ENCODE measurements around the gene TTC34.

TTC34 gene

DNA sequence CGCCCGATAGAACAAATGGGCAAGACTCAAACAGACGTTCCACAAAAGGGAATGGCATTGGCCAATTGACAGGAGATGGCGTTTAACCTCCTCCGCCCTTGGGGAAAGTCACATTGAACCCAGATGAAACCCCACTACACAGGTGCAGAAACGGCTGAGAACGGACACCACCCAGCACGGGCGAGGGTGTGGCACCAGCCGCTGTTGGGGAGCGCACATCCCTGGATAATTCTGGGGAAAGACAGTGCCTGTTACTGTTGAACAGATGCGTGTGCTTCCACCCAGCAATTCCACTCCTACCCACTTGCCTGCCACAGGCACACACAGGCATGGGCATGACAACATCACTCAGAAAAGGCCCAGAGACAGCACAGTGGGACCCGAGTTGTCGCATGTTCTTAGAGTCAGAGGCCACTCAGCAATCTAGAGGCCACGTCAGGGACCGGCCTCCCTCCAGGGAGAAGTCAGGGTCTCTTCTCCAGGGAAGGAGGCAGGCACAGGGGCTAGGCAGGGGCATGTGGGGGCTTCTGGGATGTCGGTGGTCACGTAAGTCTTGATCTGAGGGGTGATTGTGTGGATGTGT, 199.7 kb downstream of the TTC34 start:
- no peak for DNase-seq

DNA sequence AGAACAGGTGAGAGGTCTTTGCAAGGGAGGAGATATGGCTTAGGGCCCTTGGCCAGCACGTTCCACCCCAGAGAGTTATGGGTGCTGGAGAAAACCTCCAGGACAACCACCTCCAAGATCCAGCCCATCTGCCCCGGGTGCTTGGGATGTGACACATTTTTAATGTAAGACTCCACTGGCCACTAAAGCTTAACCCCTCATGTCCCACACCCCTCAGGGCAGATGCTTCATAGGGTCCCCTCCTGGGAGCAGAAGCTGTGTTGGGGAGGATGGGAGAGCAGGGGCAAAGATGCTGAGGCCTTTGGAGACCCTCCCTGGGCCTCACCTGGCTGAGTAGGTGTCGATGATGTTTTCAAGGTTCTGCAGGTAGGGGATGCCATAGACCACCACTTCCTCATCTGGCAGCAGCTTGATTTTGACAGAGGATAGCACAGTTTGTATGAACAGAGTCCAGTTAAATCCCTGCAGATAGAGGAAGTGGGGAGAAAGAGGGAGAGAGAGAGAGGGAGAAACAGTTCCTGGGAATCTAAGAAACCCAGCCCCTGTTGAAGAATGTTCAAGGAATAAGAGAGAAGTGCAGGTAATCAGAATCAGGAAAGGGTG, 203.1 kb downstream of the TTC34 start:
- DNase-seq = no peak

DNA sequence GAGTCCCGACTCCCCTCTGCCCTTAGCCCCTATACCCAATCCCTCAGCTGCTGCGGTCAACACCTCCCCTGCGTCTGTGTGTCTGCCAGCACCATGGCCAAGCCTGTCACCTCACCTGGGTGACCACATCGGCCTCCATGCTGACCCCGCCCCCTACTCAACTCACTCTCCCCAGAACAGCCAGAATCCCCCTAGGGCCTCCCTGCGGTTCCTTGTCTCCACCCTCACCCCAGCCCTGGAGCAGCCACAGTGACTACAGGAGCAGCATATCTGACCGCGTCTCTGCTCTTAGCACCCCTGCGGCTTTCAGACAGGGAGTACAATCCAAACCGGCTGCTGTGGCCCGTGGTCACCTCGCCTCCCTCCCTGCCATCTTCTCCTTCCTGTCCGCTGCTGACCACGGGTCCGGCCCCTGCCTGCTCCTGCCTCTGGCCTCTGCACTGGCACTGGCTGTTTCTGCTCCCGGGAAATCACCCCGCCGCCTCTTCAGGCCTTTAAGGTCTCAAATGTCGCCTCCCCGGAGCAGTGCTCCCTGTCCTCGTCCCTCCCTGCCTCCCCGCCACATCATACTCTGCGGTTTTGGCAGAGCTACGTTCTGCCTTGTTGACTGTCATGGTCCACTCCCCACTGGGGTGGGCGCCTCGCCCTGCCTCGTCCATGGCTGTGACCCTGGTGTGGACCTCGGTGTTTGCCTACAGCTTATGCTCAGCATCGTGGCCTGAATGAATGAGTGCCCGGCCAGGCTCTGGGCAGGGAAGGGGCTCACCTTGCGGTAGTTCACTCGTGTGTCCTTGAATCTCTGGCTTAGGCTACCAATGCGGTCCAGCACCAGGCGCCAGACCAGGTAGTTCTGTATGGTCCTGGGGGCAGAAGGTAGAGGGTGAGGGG, 203.8 kb downstream of the TTC34 start:
- no peak for DNase-seq

DNA sequence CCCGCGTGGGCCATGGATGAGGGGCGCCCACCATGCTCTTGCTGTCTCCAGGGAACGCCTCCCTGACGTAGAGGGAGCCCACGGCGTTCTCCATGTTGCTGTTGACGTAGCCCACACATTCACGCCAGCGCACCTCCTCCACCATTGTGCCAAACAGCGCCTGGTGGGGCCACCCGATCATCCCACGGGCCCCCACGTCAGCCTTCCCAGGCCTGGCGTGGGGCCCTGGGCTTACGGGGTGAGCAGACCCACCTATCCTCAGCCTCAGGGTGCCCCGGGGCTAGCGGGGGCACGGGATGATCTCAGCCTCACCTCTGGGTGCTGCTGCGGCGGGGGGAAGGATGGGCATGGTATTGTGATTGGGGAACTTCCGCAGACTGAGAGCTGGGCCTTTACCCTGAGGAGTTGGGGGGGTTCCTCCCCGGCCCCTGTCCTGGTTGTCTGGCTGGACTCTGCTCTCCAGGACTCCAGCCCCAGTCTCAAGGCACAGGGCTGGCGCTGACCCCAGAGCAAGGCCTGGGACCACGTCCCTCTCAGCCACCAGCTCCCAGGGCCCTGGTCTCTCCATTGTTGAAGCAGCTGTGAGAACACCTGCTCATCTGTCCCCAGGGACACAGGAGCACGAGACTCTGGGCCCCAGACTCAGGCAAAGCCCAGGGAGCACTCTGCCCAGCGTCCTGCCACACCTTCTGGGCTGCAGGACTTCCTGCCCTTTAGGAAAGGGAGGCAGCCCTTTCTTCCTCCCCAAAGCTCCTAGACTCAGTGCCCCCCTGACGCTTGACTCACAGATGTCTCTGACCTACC, 204.8 kb downstream of the TTC34 start:
- DNase-seq = no peak

DNA sequence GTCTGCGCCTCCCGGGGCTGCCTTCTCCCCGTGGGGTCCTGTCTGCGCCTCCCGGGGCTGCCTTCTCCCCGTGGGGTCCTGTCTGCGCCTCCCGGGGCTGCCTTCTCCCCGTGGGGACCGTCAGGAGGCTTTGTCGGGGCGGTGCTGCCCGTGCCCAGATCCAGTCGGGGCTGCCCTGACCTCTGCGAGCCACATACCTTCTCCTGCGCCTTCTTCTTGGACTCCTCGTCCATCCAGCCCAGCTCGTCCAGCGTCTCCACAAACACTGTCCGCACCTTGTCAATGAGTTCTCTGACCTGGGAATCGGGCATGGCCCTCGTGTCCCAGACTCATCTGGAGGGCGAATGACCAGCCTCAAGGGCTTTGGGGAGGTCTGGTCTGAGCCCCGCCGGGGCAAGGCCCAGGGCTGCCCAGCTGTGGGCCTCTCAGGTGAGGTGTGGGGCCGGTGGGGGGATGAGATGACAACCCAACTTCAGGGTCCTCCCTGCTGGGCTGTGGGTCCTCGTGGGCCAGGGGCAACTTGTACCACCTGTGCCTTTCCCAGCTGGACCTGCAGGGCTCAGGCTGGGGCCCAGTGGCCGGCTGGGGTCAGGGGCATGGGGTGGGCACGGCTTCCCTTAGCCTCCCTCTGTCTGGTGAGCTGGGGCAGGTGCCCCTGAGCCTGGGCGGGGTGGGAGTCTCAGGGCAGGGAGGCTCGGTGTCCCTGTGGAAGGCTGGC, 205.5 kb downstream of the TTC34 start:
- DNase-seq = no peak

DNA sequence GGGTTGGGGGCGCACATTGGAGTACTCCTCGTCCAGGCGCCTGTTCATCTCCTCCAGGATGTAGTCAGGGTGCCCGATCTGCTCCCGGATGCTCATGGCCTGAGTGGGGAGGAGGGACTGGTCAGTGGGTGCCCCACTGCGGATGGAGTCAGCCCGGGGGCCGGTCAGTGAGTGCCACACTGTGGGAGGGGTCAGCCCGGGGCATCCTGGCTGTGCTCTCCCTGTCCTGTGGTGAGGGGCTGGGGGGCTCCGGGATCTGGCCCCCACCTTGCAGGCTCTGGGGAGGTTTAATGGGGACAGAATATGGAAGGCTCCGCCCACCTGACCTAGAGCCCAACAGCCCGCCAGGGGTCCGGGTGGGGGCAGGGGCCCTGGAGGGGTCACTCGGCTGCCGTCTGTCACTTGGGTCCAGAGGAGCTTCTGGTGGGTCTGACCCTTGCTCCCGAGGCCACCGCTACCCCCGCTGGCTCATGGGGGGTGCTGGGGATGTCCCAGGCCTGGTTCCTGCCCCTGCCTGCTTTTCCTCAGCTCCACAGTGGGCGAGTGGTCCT, 206.2 kb downstream of the TTC34 start:
- no peak for DNase-seq

DNA sequence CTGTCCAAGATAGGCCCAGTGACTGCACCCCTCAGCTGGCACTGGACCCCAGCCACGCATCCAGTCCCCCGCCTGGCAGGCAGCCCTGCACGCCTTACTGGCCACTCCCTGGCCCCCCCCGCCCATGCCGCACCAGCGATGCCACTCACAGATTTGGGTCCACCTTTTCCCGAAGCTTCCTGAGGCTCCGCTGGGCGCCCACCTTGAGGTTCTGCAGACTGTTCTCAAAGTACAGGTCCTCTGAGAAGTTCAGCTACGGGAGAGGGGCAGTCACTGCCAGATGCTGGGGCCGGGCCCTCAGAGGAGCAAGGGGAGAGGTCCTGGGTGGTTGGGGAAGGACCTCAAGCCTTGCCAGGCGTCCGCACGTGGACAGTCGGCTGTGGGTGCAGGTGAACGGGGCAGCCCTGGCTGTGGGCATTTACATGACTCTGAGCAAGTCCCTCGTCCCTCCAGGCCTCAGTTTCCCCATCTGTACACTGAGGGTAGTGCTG, 206.8 kb downstream of the TTC34 start:
- DNase-seq = no peak

DNA sequence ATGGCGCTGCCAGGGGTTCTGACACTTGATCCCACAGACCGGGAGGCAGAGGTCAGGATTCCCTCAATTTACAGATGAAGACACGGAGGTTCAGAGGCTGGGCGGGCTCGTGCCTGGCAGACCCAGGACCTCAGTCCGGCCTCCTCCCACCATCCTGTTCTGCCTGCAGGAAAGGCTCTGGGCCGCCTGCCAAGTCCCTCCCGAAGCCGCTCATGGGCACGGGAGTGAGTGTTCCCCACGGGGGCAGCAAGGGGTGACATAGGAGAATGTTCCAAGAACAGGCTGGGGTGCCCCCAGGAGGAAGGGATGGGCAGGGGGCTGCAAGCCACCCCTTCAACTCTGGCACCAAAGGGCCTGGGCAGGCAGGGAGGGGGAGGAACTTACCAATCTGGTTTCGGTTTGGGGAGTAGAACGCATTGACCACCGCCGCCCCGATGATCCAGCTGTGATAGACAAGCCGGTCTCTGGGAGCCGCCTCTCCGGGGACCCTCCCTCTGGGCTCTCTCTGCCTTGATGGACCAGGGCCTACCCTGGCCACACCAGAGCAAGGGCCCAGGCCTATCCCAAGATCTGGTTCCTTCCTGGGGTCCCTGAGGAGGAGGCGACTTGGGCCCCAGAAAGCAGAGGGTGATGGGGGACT, 207.4 kb downstream of the TTC34 start:
- peak; percentile 61 for DNase-seq

DNA sequence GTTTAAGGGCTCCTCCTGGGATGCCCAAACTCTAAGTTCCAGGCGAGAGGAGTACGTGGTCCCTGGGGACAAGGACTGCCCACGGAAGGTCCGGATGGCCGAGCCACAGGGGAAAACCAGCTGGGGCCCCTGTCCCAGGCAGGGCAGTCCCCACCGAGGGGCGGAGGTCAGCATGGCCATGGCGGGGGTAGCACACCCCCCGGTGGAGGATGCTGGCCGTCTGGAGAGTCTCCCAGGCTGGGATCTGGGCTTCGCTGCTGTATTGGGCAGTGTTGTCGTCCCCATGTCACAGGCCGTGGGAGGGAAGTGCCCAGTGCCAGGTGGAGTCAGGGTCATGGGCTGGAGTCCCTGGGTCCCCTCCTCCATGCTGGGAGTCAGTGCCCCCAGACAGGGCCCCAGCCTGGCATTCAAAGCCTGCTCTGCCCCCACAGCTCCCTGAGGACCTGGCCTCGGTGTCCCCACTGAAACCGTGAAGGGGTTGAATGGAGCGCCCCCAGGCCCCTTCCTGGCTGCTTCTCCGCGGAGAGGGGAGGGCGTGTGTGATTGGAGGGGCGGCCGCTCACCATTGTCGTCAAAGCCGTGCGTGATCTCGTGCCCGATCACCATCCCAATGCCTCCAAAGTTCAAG, 208.1 kb downstream of the TTC34 start:
- no peak for DNase-seq

DNA sequence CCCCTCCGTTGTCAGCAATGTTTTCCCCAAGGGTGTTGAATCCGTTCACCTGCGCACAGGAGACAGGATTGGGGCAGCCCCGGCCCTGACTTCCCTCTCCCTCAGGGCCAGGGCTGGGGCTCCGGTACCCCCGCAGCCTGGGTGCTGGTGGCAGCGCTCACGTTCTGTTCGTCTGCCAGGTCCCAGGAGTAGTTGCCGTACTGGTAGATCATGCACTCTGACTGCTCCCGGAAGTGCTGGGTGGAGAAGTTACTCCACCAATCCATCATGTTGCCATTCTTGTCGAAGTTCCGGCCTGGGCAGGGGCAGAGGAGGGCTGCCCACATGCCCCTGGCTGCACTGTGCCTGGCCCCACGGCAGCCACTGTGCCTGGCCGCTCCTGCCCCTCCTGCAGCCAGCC, 208.8 kb downstream of the TTC34 start:
- DNase-seq = no peak

DNA sequence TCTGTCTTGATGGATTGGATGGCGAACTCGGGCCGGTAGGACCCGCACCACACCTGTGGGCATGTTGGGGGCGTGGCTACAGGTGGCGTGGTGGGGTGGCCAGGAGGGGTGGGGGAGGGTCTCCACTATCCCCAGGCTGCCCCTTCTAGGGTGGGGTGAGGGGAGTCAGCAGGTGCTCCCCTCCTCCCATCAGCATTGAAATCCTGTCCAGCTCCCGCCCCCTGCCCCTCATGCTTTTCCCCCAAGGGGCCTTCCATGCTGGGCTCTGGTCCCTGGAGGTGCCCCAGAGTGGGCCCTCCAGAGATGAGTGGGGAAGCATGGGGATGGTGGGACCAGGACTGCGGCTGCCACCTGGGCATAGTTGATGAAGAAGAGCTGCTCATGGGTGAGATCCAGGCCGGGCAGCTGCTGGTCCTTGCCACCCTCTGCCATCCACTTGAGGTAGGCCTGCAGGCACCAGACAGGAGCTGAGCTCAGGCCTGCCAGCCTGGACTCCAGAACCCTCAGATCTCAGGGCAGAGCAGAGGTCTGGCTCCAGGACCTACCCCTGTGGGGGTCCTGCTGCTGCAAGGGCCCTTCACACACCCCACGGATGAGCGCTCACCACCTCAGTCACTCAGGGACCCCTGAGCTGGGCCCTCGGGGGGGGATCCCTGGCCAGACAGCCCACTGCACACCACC, 209.8 kb downstream of the TTC34 start:
- no peak for DNase-seq

DNA sequence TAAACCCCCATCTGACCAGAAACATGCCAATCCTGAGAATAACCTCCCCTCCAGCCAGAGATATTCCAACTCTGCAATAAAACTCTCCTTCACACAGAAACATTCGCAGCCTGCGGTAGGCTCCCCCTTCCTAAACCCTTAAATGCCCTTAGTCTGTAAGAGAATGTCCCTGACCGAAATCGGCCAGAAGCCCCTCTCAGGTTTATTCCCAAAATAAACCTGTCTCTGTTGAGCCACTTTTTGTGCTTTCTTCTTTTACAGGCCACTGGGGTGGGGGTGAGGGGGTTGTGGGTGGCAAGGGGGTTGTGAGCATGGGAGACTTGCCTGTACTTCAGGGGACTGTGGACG, 210.3 kb downstream of the TTC34 start:
- no peak for DNase-seq

DNA sequence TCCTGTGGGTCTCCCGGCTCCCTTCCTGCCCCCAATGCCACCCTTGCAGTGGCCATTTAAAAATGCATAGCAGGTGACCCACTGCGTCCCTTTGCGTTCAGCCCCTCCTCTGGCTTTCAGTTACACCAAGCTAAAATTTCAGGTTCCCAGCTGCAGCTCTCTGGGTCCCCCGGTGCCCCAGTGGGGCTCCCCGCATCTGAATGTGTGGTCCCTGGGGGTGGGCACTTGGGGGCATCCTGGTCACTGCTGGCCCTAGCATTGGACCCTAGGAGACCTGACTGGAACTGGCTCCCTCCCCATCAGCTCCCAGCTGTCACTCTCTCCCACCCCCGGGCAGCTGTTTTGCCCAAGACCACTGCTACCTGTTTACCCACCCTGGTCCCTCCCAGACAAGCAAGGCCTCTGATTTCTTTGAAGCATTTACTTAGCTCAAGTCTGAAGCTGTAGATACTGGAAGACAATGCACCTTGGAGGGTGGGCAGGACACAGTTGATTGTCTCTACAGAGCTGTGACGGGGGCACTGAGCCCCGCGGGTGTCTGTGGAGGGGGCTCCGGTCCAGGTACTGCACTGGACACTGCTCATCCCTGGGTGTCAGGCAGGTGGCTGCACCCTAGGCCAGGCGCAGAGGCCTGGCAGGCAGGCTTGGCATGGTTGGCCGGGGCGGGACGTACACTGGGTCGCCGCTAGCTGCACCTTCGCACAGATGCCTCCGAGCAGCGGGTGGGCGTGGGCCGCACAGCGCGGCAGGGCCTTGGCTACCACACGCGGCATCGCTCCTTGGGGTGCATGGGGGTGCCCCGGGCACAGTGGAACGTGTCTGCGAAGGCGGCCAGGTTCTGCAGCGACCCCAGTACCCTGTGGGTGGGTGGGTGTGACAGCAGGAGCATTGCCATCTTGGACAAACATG, 211.0 kb downstream of the TTC34 start:
- DNase-seq = no peak

DNA sequence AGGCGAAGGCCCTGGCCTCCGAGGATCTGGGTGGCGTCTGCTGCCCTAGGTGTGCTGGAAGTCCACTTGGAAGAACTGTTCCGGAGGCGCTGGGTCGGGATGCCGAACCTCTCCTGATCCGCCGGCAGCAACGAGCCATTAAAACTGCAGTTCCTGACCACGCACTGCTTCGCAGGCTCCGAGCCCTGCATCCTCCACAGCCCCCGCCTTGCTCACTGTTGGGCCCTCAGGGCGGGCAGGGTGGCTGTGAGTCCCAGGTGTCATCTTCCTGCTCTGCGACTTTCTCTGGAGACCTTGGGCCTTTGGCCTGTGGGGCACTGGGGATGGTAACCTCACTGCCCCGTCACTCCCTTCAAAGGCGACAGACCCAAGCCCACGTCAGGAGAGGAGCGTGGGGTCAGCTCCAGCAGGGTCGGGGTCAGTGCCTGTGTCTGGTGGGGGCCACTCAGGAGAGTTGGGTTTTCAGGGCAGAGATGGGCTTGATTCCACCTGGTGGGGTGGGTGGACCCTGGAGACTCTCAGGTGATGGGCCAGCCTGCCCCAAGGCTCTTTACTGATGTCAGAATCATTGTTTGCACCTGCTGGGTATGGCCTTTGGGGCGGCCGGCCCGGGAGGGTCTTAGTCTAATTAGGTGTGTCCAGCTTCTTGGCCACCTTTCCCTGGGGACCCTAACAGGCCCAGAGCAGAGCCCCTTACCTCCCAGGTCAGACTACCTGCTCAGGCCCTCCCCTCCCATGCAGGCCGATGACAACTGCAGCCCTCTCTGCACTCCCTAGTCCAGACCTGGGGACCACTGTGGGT, 211.9 kb downstream of the TTC34 start:
- DNase-seq = no peak

DNA sequence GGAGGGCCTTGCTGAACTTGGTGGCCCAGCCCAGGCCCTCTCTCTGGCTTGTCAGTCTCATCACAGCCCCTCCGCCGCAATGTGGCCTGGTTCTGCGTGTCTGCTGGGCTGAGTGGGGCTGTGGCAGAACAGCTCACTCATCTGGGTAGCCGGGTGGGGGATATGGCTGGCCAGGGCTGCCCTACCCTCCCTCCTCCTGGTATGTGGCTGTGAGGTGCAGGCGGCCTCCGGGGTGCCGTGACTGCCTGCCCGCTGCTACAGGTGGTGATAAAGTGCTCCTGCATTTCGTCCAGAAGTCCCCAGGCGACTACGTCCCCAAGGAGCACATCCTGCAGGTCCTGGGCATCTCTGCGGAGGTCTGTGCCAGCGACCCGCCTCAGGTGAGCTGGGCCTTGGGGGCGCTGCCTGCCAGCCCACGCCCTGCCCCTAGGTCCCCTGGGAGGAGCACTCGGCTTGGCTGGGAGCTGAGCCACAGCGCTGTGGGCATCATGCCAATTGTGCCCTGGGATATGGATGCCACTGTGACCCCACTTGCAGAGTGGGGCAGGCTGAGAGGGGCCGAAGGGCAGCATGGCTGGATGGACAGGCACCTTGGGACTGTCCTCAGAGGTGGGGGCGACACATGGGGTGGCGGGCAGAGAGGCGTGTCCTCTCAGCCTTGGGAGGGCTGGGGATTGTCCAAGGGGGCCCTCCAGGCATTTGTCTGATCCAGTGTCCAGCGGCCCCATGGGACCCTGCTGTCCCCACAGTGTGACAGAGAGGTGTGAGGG, 212.6 kb downstream of the TTC34 start:
- DNase-seq = no peak

DNA sequence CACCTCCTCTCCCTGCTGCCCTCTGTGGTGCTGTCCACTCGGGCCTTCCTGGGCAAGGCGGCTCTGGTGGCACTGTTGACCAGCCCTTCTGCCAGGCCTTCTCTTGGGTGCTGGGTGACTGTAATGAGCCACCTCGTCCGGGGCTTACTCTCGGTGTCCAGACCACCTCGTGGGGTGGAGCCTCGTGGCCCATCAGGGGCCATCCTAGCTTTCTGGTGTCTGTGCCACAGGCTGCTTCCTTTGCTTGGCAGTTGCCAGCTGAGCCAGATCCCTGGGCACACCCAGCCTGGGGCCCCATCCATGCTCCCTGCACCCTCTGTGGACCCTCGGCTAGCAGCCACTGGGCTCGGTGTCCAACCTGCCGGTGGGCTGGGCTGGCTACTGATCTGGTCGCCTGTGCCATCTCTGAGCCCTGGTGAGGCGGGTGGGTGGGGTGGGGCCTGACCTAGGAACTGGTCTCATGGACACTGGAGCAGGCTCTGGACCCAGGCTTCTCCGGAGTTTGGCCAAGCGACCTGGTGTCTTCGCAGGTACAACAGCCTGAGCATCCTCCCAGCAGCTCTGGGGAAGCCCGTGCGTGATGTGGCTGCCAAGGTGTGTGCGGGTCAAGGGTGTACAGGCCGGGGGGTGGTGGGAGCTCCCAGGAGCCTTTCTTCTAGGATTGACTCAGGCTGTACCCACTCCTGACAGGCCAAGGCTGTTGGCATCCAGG, 213.5 kb downstream of the TTC34 start:
- DNase-seq = no peak

All from COR-L47 (cell line).